ENCODE measurements around the gene GIMAP5.

The GIMAP5 gene

GRCh38 chr7:150778014-150778737, 41.0 kb downstream of the GIMAP5 start:
- DNase-seq = no peak

GRCh38 chr7:150778738-150779301, 41.6 kb downstream of the GIMAP5 start:
- peak; percentile 71 for DNase-seq

GRCh38 chr7:150780292-150780691, 43.1 kb downstream of the GIMAP5 start:
- no peak for DNase-seq

DNA sequence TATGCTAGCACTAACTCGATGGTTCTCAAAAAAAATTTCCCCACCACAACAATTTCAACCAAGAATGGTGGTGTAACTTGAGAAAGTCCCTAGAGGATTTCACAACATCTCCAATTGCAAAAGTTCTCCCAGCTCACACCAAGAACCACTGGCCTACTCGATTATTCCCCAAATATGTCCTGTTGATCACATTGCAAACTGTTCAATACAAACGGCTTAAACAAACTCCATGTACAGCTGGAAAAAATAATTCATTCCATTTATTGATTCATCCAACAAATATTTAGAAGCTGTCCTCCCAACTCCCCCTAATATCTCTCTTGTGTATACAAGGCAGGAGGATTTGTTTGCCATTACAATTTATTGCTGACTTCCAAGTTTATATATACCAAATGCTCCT, 43.9 kb downstream of the GIMAP5 start:
- DNase-seq = no peak

DNA sequence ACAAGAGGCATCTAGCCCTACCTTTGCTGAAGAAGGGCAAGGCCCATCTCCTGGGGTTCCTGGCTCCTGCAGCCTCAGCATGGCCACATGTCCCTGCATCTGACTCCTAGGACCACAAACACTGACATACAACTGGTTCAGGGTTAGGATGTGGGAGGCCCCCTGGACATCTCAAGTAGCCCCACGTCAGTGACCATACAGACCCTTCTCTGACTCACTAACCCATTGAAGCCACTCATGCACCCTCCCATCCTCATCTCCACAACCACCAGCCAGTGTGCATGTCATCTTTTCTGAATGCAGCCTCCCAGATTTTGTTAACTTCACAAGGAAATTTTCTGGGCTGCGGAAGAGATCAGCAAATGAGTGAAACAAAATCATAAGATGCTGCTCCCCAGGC, 44.7 kb downstream of the GIMAP5 start:
- DNase-seq = no peak

GRCh38 chr7:150784120-150784736, 47.0 kb downstream of the GIMAP5 start:
- DNase-seq = no peak

DNA sequence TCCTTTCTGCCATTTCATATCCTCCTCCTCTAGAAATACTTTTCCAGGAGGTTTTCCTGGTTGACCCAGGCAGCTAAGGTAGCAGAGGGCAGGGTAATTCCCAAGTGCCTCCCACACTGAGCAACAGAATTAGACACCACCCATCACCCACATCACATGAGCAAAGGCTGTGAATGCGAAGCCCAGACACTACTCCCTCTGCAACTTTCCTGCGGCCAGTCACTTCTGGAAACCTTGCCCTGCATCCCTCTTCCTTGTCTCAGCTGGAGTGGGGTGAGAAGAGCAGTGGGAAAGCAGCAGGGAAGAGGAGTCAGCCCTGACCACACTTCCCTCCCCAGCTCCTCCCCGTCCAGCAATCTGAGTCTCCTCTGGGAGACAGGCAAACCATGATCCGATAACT, 47.7 kb downstream of the GIMAP5 start:
- DNase-seq = no peak

DNA sequence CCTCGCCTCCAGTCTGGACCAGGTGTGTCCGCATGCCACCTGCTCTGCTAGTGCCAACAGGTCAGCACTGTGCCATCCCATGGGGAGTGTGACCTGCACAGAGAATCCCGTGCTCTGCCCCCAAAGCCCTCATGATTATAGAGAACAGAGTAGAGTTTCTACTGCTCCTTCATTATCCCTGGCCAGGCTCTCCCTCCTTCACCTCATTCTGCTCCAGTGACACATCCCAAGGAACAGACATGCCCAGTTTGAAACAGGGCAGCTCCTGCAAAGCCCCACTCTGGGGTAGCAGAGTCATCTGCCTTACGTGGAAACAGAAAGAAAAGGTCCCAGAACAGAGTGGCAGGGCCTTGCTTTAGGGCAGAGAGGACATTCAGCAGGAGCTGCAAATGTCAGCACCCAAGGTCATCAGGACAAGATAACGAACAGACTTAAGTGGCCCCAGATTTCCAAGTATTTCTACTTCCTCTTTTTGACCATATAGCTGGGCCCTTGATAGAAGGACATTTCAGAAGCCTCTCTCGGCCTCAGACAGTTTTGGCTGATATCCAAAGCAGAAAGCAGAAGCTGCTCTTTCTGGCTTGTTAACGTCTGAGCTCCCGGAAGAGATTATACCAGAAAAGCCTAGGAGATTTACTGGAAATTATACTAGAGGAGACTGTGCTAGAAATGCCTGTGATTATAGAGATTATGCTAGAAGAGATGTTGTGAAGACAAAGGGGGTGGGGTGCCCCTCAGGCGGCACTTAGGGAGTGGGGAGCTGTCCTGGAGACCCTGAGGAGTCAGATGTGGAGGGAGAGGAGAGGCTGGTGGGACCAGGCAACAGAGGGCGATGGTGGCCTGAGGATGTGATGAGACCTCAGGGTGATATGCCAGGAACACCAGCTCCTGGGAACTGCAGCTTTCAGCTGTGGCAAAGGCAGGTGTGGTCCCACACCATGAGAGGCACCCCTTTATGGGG, 50.4 kb downstream of the GIMAP5 start:
- DNase-seq = no peak

DNA sequence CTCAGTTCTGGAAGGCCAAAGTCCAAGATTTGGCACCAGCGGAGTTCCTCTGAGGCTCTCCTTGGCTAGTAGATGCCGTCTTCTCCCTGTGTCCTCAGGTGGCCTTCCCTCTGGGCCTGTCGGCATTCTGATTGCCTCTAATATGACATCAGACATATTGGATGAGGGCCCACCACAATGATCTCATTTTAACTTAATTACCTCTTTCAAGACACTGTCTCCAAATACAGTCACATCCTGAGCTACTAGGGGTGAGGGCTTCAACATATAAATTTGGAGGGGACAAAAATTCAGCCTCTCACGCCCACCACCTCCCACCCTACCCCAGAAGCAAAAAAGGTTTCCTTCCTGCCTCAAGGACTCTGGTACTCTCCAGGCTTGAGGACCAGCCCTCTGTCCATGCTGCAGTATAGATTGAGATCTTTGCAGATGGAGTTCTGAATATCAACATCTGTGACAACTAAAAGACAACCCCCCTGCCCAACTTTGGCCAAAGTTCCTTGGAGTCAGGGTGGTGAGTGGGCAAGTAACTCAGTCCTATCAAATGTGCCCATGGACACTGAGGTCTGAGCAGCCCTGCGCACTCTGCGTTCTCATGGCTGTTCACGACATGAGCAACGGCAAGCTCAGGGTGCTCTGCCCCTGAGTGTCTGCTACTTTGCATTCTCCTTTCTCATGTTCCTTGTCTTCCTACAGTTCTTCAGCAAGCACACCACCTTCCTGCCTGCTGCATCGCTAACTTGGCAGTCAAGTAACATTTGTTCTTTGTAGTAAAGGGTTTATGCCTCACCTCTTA, 51.5 kb downstream of the GIMAP5 start:
- DNase-seq = no peak

DNA sequence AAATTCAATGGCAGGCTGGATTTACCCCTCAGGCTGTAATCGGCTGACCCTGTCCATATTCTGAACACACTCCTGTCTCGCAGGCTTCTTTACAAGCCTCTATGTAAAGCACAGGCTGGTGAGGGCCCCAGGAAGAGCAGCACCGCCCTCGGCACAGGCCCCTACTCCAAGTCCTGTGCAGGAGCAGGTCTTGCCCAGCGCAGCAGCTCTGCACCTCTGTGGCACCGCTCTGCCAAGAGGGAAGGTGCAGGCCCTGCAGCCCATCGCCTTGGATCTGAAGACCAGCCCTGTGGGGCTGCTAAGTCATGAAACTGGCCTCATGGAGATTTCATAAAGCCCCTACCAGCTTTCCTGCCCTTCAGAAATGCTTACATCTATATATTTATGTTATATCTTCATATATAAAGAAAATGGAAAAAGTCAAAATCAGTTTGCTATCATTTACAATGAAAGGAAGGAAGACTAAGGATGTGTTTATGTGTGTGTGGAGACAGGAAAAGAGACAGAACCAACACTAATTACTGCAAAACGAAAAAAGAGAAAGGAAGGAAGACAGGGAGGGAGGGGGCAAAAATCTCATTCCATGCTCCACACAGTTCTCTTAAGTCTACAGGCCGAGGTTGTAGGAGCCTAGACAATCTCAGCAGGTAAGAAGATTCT, 53.3 kb downstream of the GIMAP5 start:
- DNase-seq = no peak

GRCh38 chr7:150791304-150791703, 54.1 kb downstream of the GIMAP5 start:
- no peak for DNase-seq

- no peak for DNase-seq
These were observed 54.7 kb downstream of the GIMAP5 start for GRCh38 chr7:150791746-150792452.
